Measurements from ENCODE around the gene NAV2.

DNA sequence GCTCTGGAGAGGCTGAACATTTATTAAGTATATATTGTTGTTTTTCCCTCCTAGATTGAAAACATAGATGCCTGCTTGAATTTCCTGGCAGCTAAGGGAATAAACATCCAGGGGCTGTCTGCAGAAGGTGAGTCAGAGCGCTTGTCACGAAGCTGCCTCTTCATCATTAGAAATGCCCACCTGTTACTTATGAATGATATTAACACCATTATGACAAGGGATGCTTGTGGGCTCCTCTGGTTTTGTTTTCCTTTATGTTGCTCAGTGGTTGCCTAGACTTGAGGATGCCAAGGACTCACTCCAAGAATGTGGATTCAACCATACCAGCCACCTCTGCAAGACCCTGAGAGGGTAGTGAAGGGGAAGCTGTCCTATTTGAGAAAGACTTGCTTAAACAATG is 156.2 kb downstream of the NAV2 start:
- TF ChIP-seq CTCF (IDR thresholded peaks at IDR 0.05 in 8 of 11, conservative IDR thresholded peaks at IDR 0.05 in 3 of 11) (no peak), POLR2AphosphoS5 (IDR thresholded peaks at IDR 0.05) (no peak), POLR2A (IDR thresholded peaks at IDR 0.05) (no peak)
